Dermis blood vessel endothelial cell (primary cell): Measurements from ENCODE around the gene MYO15B. TPM values are rescaled to one million over a fixed set of nuclear protein-coding genes. Genes with fewer than 3 reads are reported as not detected.

Source experiments
- DNase-seq: peaks from one replicate; pipeline ENCODE4 v3.0.0; 2010
- total RNA-seq: library from RNA; depleted of rRNA; stranded (reverse); fragments of >200 nt; gene quantifications from 2 replicates; pipeline ENCODE4 v1.2.3, GENCODE V29; 2014

Gene MYO15B
- total RNA-seq, 1 donor from 2014 or later, result 28.4 TPM

DNA sequence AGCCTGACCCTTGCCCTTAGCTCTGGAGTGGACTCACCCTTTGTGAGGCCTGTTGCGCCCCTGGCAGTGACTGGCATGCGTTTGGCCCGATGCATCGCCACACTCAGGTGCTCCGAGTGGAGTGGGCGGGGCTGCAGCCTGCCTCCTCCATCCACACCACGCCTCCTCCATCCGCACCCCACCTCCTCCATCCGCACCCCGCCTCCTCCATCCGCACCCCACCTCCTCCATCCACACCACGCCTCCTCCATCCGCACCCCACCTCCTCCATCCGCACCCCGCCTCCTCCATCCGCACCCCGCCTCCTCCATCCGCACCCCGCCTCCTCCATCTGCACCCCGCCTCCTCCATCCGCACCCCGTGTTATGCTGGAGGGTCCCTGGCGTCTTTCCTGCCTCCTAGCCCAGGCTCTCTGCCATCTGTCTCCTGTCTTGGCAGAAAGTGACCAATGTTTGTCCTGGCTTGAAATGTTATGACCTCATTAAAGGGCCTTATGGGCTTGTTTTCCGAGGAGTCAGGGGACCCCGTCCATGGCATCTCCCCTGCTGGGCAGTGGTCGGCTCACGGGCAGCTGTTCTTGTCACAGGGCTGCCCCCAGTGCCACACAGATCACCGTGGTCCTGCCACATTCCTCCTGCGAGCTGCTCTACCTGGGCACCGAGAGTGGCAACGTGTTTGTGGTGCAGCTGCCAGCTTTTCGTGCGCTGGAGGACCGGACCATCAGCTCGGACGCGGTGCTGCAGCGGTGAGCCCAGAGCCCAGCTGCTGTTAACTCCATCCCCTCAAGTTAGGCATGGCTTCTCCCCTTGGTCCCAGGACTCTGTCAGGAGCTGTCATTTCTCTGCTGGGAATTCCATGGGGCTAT is 28.7 kb upstream of the MYO15B start:
- DNase-seq, result no peak

DNA sequence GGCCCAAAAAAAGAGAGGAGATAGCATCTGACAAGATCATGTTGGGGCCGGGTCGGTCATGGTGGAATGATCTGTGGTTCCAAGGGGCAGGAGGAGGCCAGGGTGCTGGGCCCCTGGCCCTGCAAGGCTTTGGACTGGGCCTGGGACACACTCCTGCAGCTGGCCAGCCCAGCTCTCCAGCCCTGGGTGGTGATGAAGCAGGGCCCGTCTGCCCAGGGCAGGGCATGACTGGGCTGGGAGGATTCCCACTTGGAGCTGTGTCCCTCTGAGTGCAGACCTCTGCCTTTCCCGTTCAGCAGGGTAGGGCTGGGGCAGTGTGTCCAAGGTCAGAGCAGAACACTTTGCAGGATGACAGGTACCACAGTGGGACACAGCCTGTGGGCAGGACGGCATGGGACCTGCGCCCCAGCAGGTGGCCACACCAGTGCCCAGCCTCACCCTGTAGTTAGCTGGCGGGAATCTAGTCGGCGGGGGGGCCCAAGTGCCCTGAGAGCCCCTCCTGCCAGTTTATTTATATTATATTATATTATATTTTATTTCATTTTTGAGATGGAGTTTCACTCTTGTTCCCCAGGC is 27.6 kb upstream of the MYO15B start:
- DNase-seq, result no peak

DNA sequence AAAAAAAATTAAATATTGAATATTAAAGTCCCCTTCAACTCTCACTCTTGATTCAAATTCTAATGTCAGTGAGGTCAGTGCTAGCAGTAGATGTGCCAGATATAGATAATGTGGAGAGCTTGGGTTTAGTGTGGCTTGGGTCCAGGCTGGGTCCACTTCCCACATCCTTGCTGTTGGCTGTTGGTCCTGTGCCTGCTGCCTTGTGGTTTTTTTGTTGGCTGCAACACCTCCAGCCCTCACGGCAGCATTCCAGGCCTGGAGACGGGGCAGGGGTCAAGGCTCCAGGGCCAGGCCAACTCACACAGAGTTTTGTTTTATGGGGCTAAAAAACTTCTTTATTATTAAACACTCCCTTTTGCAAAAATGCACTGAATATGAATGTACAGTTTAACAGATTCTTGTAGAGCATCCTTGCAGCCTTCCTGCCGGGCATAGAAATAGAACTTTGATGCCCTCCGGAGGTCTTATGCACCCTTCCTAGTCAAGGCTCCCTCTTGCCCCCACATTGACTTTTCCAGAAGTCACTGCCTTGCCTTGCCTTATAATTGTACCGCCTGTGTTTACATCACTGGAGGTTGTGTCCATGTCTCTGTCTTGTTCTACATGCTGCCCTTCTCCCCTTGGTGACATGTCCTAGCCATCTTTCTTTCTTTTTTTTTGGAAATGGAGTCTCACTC is 25.5 kb upstream of the MYO15B start:
- DNase-seq, result no peak

DNA sequence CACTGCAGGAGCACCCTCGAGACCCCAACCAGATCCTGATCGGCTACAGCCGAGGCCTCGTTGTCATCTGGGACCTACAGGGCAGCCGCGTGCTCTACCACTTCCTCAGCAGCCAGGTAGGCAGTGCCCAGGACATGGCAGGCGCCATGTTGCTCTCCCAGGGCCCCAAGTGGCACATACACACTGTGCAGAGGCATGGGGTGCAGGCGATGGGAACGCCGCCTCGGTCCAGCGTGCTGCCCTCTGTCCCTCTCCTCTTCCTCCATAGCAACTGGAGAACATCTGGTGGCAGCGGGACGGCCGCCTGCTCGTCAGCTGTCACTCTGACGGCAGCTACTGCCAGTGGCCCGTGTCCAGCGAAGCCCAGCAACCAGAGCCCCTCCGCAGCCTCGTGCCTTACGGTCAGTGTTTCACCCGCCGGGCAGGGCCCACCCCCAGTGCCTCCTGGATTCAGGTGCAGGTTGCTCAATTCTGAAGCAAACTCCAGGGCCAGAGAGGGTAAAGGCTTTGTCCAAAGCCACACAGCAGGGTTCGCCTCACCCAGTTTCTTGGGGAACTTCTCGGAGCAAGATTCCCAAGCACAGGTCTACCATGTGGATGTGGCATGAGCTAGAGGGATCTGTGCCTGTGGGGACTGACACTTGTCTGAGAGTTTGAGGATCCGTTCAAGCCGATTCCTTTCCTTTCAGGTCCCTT is 24.4 kb upstream of the MYO15B start:
- no peak for DNase-seq

DNA sequence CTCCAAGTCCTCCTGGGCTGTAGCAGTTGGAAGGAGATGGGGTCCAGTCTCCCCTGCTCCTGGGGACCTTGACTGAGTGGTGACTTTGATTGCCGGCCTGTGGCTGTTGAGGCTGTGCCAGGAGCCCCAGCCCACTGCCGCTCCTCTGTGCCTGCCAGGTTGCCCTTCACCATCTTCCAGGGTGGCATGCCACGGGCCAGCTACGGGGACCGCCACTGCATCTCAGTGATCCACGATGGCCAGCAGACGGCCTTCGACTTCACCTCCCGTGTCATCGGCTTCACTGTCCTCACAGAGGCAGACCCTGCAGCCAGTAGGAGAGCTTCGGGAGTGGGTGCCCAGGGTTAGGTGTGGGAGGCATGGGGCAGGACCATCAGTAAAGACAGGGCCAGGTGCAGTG is 23.4 kb upstream of the MYO15B start:
- DNase-seq, result no peak

DNA sequence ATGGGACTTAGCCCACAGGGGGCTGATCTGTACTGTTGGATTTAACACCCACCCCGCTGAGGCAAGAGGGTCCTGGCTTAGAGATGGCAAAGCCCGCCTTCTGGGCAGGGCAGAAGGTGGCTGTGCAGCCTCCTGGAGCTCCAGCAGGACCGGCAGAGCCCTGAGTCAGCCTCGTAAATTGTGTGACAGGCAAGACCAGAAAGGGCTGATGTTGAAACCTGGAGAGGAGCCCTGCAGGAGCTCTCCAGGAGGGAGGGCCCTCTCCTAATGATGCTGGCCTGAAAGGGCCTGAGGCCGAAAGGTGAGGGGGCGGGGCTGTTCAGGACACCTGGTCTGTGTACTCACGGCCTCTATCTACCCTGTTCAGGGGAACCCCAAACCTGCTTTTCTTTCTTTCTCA is 22.5 kb upstream of the MYO15B start:
- no peak for DNase-seq

DNA sequence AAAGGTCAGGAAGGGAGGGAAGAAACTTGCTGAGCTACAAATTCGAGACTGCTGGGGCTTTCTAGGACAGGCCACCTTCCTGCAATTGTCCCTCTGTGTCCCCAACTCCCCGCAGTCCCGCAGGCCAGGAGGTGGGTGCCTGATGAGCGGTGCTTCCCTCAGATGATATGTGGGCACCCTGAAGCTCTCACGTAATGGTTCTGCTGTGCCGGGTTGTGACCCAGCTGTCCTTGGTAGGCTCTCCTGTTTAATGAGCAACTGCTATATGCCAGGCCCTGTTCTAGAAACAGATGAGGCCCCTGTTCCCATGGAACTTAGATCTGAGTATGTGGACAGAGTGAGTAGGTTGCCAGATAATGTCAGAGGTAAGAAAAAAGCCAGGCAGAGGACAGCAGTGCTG is 22.0 kb upstream of the MYO15B start:
- no peak for DNase-seq

DNA sequence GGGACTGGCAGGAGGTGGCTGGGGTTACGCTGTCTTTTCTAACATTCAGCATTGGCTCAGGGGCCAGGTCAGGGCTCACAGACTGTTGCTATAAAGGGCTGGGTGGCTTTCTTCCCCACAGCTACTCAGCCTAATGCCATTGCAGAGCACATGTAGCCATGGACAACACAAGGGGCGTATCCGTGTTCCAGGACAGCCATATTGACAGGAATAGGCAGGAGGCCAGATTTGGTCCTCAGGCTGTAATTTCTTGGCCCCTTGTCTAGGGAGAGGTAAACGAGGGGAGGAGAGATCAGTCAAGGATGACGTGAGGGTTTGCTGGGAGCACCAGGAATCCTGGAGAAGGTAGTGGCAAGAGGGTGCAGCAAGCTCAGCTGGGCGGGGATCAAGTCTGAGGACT is 21.2 kb upstream of the MYO15B start:
- no peak for DNase-seq

DNA sequence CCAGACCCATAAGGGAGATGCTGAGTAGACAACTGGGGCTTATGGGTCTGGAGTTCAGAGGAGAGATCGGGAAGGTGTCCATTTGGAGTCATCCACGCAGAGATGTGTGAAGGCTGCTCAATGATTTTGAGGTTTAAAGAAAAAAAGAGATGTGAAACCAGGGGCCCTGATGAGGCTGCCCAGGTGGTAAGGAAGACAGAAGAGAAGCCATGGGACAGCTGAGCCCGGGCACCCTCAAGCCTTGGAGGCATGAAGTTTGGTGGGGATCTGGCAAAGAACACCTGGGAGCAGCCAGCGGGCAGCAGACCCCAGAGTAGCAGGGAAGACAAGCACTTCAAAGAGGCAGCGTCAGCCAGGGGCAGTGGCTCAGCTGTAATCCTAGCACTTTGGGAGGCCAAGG is 20.8 kb upstream of the MYO15B start:
- no peak for DNase-seq

DNA sequence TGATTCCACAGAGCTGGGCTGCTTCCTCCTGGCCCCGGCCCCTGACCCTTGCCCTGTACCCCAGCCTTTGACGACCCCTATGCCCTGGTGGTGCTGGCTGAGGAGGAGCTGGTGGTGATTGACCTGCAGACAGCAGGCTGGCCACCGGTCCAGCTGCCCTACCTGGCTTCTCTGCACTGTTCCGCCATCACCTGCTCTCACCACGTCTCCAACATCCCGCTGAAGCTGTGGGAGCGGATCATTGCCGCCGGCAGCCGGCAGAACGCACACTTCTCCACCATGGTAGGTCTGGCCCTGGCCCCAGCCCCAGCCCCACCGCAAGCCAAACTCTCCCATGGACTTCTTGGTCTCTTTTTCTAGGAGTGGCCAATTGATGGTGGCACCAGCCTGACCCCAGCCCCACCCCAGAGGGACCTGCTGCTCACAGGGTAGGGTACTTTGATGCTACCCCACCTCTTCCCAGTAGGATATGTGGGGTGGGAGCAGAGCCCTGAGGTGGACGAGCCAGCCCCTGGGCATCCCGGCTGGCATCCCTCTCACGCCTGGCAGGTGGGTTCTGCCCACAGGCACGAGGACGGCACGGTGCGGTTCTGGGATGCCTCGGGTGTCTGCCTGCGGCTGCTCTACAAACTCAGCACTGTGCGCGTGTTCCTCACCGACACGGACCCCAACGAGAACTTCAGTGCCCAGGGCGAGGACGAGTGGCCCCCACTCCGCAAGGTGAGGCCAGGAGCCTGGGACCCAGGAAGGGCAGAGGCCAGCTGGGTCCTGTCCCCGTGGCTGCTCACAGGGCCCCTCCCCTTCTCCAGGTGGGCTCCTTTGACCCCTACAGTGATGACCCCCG is 19.0 kb upstream of the MYO15B start:
- DNase-seq, result no peak

DNA sequence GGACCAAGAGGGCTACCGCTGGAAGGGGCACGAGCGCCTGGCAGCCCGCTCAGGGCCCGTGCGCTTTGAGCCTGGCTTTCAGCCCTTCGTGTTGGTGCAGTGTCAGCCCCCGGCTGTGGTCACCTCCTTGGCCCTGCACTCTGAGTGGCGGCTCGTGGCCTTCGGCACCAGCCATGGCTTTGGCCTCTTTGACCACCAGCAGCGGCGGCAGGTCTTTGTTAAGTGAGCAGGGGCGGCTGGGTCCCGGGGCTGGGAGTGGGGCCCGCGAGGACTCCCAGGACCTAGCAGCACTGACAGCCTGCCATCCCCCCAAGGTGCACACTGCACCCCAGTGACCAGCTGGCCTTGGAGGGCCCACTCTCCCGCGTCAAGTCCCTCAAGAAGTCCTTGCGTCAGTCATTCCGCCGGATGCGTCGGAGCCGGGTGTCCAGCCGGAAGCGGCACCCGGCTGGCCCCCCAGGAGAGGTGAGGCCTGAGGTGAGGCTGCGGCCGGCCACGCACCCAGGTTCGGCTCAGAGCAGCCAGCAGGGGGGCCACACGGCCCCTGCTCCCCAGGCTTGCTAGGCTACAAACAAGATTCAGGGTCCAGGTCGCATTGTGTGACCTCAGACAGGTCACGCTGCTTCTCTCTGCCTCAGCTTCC is 17.4 kb upstream of the MYO15B start:
- no peak for DNase-seq

DNA sequence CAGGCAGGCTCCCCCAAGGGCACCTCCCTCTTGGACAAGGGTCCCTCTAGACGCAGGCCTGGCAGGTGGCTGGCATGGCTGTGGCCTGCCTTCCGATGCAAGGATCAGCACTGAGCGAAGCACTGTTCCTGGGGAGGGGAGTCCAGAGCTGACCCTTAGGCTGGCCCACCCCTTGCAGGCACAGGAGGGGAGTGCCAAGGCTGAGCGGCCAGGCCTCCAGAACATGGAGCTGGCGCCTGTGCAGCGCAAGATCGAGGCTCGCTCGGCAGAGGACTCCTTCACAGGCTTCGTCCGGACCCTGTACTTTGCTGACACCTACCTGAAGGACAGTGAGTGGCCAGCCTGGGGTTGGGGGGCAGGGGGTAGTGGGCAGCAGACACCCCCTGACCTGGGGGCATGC is 16.8 kb upstream of the MYO15B start:
- no peak for DNase-seq

DNA sequence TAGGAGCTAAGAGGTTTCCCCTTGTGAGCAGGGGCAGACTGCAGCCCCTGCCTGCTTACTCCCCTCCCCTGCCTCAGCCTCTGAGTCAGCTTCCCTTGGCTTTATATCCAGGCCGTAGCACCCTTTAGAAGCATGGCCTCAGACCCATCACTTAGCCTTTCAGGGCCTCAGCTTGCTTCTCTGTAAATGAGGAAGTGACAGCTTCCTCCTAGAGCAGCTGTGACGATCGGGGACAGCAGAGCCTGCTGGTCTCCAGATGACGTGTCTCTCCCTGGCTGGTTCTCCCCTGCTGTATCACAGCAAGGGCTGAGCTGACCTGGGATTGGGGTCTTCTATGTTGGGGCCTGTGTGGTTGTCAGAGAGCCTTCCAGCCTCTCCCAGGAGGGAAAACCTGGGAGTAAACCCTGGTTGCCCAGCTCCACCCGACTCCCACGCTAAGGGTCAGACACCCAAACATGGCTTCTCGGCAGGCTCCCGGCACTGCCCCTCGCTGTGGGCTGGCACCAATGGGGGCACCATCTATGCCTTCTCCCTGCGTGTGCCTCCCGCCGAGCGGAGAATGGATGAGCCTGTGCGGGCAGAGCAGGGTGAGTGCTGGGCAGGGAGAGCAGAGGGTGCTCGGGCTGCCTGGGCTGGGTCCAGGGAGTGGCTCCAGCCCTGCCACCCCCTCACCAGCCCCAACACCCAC is 16.3 kb upstream of the MYO15B start:
- peak; percentile 70 for DNase-seq

DNA sequence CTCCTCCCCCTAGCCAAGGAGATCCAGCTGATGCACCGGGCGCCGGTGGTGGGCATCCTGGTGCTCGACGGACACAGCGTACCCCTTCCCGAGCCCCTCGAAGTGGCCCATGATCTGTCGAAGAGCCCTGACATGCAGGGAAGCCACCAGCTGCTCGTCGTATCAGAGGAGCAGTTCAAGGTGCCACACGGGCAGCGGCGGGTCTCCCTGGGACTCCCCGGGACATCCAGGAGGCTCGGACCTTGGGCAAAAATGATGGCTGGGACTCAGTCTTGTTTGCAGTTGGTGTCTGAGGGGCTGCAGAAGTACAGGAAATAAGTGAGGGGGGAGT is 15.8 kb upstream of the MYO15B start:
- DNase-seq, result no peak

DNA sequence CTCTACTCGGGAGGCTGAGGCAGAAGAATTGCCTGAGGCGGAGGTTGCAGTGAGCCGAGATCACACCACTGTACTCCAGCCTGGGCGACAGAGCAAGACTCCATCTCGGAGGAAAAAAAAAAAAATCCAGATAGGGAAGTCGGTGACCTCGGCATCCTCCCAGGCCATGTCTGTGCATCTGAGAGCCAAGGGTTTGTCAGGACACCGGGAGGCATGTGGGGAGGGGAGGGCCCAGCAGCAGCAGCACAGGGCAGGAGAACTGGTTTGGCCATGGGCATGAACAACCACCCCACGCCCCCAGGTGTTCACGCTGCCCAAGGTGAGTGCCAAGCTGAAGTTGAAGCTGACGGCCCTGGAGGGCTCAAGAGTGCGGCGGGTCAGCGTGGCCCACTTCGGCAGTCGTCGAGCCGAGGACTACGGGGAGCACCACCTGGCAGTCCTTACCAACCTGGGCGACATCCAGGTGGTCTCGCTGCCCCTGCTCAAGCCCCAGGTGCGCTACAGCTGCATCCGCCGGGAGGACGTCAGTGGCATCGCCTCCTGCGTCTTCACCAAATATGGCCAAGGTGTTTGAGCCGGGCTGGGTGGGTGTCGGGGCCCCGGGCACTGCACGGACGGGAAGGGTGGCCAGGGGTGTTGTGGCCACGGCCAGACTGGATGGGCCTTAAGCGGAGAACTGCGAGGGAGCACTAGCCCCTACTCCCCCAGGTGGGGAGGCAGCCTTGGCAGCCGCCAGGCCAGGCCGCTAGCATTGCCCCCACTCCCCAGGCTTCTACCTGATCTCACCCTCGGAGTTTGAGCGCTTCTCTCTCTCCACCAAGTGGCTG is 14.7 kb upstream of the MYO15B start:
- DNase-seq, result no peak

DNA sequence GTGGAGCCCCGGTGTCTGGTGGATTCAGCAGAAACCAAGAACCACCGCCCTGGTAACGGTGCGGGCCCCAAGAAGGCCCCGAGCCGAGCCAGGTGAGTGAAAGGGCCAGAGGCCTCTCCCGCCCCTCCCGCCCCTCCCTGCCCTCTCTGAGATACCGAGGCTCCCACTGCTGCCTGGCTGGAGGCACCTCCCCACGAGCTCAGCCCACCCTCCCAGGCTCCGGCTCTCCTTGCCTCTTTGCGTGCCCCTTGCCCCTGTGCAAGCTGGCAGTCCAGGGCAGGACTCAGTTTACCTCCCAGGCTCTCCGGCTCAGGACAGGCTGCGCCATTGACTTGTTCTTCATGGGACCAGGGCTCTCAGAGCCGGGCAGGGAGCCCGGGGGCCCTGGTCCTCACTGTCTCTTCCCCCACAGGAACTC is 14.1 kb upstream of the MYO15B start:
- no peak for DNase-seq

DNA sequence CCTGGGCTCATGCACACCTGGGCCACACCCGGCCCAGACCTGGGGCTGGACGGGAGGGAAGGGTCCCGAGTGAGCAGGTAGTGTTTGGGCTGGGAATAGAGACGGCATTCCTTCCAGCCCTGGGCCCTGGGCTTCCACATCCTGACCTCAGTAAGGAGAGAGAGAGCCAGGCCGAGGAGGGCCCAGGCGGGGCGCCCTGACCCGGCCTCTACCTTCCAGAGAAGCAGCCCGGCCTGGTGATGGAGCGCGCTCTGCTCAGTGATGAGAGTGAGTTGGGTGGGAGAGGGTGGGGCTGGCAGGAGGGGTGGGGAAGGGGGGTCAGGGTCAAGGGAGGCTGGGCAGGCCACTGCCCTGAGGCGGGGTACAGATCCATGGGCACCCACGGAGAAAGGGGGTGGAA is 13.6 kb upstream of the MYO15B start:
- DNase-seq, result no peak

DNA sequence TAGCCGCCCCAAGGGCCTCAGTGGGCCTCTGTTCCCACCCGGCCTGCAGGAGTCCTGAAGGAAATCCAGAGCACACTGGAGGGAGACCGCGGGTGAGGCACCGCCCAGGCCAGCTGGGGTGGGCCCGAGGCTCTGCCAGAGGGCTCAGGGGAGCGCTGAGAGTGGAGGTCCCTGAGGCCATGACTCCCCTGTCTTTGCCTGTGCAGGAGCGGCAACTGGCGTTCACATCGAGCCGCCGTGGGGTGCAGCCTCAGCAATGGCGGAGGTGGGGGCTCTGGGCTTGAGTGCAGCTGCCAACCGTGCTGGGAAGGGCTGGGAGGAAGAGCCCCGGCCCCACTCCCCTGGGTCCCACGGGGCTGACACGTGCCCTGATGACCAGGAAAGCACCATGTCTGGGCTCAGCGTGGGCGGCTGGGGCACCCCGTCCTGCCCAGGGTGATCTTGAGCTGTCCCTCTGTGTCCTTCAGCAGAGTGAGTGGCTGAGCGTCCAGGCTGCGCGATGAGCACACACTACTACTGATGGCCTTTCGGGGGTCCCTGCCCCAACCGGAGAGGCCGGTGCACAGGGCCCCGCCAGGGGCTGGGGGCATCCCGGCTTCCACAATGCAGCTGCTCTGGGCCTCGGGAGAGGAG is 13.1 kb upstream of the MYO15B start:
- DNase-seq, result no peak

DNA sequence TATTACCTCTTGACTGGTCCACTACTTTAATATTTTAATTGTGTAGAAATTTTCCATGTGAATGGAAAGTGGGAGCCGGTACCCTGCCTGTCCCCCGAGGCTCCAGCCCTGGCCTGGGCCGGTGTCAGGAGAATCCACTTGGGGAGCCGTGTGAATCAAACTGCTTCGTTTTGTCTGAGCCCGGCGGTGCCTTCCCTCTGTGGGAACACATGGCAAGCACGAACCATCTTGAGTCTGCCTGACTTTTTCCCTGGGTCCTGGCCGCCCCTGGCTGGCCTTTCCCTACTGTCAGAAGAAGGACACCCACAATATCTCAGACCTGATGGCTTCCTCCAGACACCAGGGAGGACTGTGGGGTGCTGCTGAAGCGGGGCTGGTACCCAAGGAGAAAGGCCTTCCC is 12.4 kb upstream of the MYO15B start:
- no peak for DNase-seq

DNA sequence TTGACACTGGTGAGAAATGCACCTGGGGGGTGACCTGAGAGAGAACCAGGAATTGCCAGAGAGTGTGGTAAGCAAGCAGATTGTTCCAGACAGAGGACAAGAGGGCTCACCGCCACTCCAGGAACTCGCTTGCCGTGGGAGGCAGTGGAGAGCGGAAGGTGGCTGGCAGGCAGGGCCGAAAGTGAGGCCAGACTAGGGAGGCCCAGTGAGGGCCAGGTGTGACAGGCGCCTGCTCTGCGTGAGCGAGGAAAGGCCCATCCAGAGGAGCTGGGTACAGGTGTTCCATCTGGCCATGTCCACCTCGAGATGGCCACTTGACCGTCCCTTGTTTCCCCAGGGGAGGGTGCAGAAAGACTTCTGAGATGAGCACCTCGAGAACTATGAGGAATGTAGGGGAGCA is 11.9 kb upstream of the MYO15B start:
- DNase-seq, result no peak
